ENCODE data around the gene PLA2G4C. TPM values are rescaled to one million over a fixed set of nuclear protein-coding genes. Genes with fewer than 3 reads are reported as not detected.
A peak's percentile ranks its signal among the peaks of the same experiment; 100 is the strongest.

Gene PLA2G4C
- total and polyA plus RNA-seq, 2 of the 8 experiments (the other 6 are each of a cell fraction or from before 2014, with no cell fraction given): 14.9 to 20.5 TPM

DNA sequence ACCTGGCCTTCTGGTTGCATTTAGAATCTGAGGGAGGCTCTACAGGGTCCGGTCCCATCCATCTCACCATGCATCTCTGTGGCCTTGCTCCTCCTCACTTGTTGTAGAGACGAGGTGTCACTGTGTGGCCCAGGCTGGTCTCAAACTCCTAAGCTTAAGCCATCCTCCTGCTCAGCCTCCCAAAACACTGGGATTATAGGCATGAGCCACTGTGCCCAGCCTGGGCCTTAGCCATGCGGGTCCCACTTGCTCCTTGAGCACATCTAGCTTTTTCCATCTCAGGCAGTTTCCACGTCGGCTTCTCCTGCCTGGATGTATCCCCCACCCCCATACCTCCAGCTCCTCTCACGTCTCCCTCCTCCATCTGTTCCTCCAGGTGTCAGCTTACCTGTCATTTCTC, 106.4 kb downstream of the PLA2G4C start:
- no peak overlapping the region for H4K5ac ChIP-seq (ENCODE audit: insufficient read length, low read depth, low read length)
- 75% methylated on average over 6 of the region's 6 CpGs; no CpG with 5 or more reads in 1 of the 2 experiments for WGBS, 2 experiments (ENCODE audit: extremely low coverage in 1 of 2, insufficient coverage in 1 of 2, insufficient read length in 1 of 2, insufficient replicate concordance in 2 of 2, low coverage in 1 of 2, low lambda C conversion rate in 2 of 2, missing lambda C conversion rate in 1 of 2)
- TF ChIP-seq YY1 (IDR thresholded peaks at IDR 0.05; ENCODE audit: low read depth, low read length) (no peak), SIRT6 (IDR thresholded peaks at IDR 0.05; ENCODE audit: low read length) (no peak), CTCF (IDR thresholded peaks at IDR 0.05; ENCODE audit: control extremely low read depth in 1 of 3, insufficient read depth in 1 of 3, low read depth in 1 of 3, low read length in 3 of 3) (no peak), JUND (IDR thresholded peaks at IDR 0.05; ENCODE audit: low read length) (no peak), EGR1 (IDR thresholded peaks at IDR 0.05; ENCODE audit: borderline replicate concordance, low read depth, low read length) (no peak), HDAC2 (IDR thresholded peaks at IDR 0.05; ENCODE audit: borderline replicate concordance in 1 of 2, low read depth in 2 of 2, low read length in 2 of 2) (no peak), JUN (IDR thresholded peaks at IDR 0.05; ENCODE audit: low read depth, low read length) (no peak)

More for the DNA sequence above, 106.4 kb downstream of the PLA2G4C start:
- H3K4me3 ChIP-seq (ENCODE audit: extremely low read depth in 1 of 4, insufficient read depth in 2 of 4, low read depth in 3 of 4, low read length in 4 of 4): no peak overlapping the region
- H2AK5ac ChIP-seq (ENCODE audit: low read depth, low read length): no peak overlapping the region
- H3K27me3 ChIP-seq (replicated peaks in 1 of 4; ENCODE audit: control insufficient read depth in 3 of 4, extremely low read depth in 1 of 4, insufficient read depth in 3 of 4, low read length in 3 of 4): no peaks in the 10 kb centered on the region
- H2BK15ac ChIP-seq (ENCODE audit: low read length): no peak overlapping the region
- no peak overlapping the region for H2BK12ac ChIP-seq (ENCODE audit: low read depth, low read length)
- FAIRE-seq (no peak), DNase-seq (ENCODE audit: low read depth in 1 of 2, low spot score in 2 of 2) (no peak)
- H4K8ac ChIP-seq (ENCODE audit: extremely low read depth, insufficient read depth, low read length): no peak overlapping the region; the same call in 1 of the 2 replicates
- no peak overlapping the region for H3K4ac ChIP-seq (replicated peaks; ENCODE audit: insufficient read length, low read depth, low read length)
- H2BK120ac ChIP-seq (replicated peaks; ENCODE audit: low read depth, low read length): no peak overlapping the region
- peaks cover 0 to 3% of the 10 kb centered on the region in 2 experiments; a peak in 1 of 4 replicates for H3K9me3 ChIP-seq (ENCODE audit: insufficient read depth in 2 of 2, low read depth in 1 of 2, low read length in 1 of 2)
- no peak overlapping the region for H3K18ac ChIP-seq (ENCODE audit: extremely low read depth, low read length)
- no peak overlapping the region for H3K4me2 ChIP-seq (ENCODE audit: insufficient read depth in 1 of 2, low read depth in 2 of 2, low read length in 2 of 2)
- no peaks in the 10 kb centered on the region for H4K20me1 ChIP-seq (replicated peaks in 1 of 2; ENCODE audit: control insufficient read depth in 1 of 2, insufficient read depth in 2 of 2, low read length in 2 of 2)
- H3K27ac ChIP-seq (ENCODE audit: low read depth, low read length): no peak overlapping the region
- no peaks in the 10 kb centered on the region for H3K36me3 ChIP-seq (ENCODE audit: control insufficient read depth in 2 of 4, insufficient read depth in 4 of 4, low read length in 3 of 4)
- ChIA-PET POLR2A (ENCODE audit: partially characterized antibody) (no interaction called here), CTCF (ENCODE audit: partially characterized antibody) (interaction anchor here (1.0 to 1.8 kb wide), 3 partner anchors 9 to 104 kb away, joined by 3 to 4 read pairs (median 4); no protein-coding TSS in a partner anchor)
- no peaks in the 10 kb centered on the region; a peak in 1 of 7 replicates for H3K4me1 ChIP-seq (replicated peaks in 1 of 4; ENCODE audit: control insufficient read depth in 3 of 4, insufficient read depth in 4 of 4, low read length in 3 of 4)
- no peak overlapping the region for H3K23ac ChIP-seq (ENCODE audit: insufficient read length)
- H3K79me1 ChIP-seq (ENCODE audit: low read depth, low read length): no peaks in the 10 kb centered on the region
- H2BK5ac ChIP-seq (ENCODE audit: low read depth, low read length): no peak overlapping the region
- H3K56ac ChIP-seq (replicated peaks; ENCODE audit: insufficient read length, low read depth, low read length): no peak overlapping the region
- 0 out of 2 replicates have a peak overlapping the region, but pooled peaks have one; percentile 22 for H2AFZ ChIP-seq (ENCODE audit: low read length)
- no peak overlapping the region for H2BK20ac ChIP-seq (ENCODE audit: low read length)
- H3K14ac ChIP-seq (ENCODE audit: insufficient read length): no peak overlapping the region
- H3K9ac ChIP-seq (replicated peaks in 1 of 4; ENCODE audit: extremely low read depth in 1 of 4, low read depth in 3 of 4, low read length in 3 of 4): no peak overlapping the region
- H4K91ac ChIP-seq (replicated peaks; ENCODE audit: insufficient read length, low read length): no peak overlapping the region
- H3K79me2 ChIP-seq (ENCODE audit: control insufficient read depth in 1 of 2, insufficient read depth in 2 of 2, low read length in 2 of 2): no peaks in the 10 kb centered on the region
- no peaks in the 10 kb centered on the region for H3K23me2 ChIP-seq (ENCODE audit: low read depth, low read length)
